ENCODE data around the gene OGDH.

DNA sequence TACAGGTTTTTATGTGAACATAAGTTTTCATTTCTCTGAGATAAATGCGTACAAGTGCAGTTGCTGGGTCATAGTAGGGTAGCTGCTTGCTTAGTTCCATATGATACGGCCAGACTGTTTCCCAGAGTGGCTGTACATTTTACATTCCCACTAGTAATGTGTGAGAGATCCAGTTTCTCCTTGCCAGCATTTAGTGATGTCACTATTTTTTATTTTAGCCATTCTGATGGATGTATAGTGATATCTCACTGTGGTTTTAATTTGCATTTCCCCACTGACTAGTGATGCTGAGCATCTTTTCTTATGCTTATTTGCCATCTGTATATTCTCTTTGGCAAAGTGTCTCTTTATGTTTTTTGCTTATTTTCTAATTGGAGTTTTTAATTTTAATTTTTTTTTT is 146.4 kb downstream of the OGDH start:
- TF ChIP-seq, protein P1, sequence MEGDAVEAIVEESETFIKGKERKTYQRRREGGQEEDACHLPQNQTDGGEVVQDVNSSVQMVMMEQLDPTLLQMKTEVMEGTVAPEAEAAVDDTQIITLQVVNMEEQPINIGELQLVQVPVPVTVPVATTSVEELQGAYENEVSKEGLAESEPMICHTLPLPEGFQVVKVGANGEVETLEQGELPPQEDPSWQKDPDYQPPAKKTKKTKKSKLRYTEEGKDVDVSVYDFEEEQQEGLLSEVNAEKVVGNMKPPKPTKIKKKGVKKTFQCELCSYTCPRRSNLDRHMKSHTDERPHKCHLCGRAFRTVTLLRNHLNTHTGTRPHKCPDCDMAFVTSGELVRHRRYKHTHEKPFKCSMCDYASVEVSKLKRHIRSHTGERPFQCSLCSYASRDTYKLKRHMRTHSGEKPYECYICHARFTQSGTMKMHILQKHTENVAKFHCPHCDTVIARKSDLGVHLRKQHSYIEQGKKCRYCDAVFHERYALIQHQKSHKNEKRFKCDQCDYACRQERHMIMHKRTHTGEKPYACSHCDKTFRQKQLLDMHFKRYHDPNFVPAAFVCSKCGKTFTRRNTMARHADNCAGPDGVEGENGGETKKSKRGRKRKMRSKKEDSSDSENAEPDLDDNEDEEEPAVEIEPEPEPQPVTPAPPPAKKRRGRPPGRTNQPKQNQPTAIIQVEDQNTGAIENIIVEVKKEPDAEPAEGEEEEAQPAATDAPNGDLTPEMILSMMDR (IDR thresholded peaks at IDR 0.05) = no peak
- no peak for TF ChIP-seq POLR2A (IDR thresholded peaks at IDR 0.05)
- TF ChIP-seq POLR2AphosphoS5 (IDR thresholded peaks at IDR 0.05) = no peak
- TF ChIP-seq EP300 (IDR thresholded peaks at IDR 0.05) = no peak
